Limb (tissue), 2 donors: ENCODE data around the gene FGF8.

Source experiments
- DNase-seq, 2 donors: peaks; one replicate each; pipeline ENCODE4 v3.0.0-alpha.2; 2016; ENCODE audit errors: extremely low spot score in 2 of 2

Gene FGF8

DNA sequence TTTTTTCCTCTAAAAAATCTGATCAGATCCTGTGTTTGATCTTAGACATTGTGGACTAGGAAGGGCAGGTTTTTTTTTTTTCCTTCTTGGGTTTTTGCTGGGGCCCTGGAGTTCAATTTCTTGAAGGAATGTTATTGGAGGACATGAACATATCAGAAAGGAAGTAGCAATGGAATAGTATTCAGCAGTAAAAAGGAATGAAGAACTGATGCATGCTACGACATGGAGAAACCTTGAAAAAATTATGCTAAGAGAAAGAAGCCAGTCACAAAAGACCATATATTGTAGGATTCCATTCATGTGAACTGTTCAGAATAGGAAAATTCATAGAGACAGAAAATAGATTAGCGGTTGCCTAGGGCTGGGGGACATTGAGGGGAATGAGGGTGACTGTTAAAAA, 34.0 kb downstream of the FGF8 start:
- DNase-seq: no peak

GRCh38 chr10:101736666-101737065, 39.2 kb downstream of the FGF8 start:
- no peak for DNase-seq

GRCh38 chr10:101732096-101732495, 43.8 kb downstream of the FGF8 start:
- no peak for DNase-seq

- no peak for DNase-seq
These were observed 49.9 kb downstream of the FGF8 start for GRCh38 chr10:101726115-101726387.

- no peak for DNase-seq
These were observed 50.4 kb downstream of the FGF8 start for GRCh38 chr10:101725296-101726114.

GRCh38 chr10:101724446-101724845, 51.5 kb downstream of the FGF8 start:
- DNase-seq: no peak

DNA sequence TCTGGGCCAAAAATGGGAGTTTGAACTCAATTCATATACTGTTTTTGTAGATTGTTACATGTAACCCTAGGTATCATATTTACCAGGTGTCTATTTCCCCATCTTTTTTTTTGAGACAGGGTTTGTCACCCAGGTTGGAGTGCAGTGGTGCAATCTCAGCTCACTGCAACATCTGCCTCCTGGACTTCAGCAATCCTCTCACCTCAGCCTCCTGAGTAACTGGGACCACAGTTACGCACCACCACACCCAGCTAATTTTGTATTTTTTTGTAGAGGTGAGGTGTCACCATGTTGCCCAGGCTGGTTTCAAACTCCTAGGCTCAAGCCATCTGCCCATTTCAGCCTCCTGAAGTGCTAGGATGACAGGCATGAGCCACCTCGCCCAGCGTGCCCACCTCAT, 52.7 kb downstream of the FGF8 start:
- DNase-seq: no peak

DNA sequence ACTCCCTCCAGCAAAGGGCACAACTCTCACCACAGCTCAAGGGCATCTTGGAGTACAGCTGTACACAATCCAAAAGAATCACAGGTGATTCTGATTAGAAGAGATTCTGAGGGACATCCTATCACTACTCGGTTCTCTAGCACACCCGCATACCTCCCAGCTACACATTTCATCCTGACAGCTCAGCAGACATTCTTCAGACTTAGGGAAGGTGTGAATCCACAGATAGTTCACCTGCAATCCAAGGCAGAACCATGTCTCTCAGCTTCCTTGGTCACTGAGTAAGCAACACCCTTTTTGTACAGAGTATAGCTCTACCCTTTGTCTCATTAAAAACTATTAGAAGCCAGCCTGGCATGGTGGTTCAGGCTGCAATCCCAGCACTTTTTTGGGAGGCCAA, 54.1 kb downstream of the FGF8 start:
- DNase-seq: no peak

GRCh38 chr10:101720606-101721230, 55.2 kb downstream of the FGF8 start:
- DNase-seq: no peak
